Neural progenitor cell (in vitro differentiated cells): ENCODE results near the gene ZP1.

Experiments
- EZH2 ChIP-seq: fragments of 200-600 bp; sonication (generic); IDR thresholded peaks from 2 replicates; pipeline ENCODE4 v1.6.1; 2017; ENCODE audit warnings: antibody characterized with exemption, mild to moderate bottlenecking, moderate library complexity
- EZH2phosphoT487 ChIP-seq: fragments of 200-600 bp; sonication (generic); IDR thresholded peaks from 2 replicates; pipeline ENCODE4 v1.6.1; 2017; ENCODE audit warnings: antibody characterized with exemption
- TF ChIP-seq, protein P1 (sequence below): fragments of 200-600 bp; sonication (generic); IDR thresholded peaks from 2 replicates; pipeline ENCODE4 v1.5.1; 2017; ENCODE audit warnings: antibody characterized with exemption, mild to moderate bottlenecking

DNA sequence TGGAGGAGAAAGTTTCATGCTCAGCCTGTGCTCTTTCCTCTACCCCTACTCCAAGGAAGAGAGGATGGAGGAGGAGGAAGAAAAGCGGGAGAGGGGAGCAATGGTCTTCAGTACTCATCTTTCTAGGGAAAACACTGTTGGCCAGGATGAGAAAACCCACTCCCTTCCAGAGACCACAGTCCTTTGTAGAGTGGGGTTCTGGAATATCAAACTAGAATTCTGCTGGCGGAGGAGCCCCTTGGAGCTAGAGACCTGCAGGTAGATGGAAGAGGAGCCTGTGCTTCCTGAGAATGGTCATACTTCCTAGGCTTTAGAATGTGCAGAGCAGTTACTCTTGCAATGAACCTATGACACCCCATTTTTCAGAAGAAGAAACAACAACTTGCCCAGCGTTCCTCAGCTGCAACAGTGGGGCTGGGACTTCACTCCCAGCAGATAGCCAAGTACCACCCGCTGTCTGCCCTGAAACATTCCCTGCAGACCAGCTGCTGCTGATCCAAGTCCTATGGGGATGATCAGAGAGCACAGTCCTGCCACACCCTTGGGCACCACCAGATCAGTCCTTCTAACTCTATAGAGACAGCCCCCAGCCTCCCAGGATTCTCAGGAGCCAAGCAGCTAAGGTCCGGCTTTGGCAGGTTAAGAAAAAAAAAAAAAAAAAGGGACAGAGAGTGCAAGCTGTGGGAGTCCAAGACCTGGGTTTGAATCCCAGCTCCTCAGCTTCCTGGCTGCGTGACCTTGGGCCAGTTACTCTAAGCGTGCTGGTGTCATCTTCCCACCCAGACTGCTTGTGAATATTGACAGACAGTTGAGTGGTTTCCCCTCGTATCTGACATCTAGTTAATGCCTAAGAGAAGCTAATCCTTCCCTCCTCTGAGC, 12.3 kb upstream of the ZP1 start:
- TF ChIP-seq, protein P1, sequence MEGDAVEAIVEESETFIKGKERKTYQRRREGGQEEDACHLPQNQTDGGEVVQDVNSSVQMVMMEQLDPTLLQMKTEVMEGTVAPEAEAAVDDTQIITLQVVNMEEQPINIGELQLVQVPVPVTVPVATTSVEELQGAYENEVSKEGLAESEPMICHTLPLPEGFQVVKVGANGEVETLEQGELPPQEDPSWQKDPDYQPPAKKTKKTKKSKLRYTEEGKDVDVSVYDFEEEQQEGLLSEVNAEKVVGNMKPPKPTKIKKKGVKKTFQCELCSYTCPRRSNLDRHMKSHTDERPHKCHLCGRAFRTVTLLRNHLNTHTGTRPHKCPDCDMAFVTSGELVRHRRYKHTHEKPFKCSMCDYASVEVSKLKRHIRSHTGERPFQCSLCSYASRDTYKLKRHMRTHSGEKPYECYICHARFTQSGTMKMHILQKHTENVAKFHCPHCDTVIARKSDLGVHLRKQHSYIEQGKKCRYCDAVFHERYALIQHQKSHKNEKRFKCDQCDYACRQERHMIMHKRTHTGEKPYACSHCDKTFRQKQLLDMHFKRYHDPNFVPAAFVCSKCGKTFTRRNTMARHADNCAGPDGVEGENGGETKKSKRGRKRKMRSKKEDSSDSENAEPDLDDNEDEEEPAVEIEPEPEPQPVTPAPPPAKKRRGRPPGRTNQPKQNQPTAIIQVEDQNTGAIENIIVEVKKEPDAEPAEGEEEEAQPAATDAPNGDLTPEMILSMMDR = no peak
- TF ChIP-seq EZH2phosphoT487 (no peak), EZH2 (no peak)
